Neural crest cell (in vitro differentiated cells): Measurements from ENCODE around the gene NXPE1. TPM values are rescaled to one million over a fixed set of nuclear protein-coding genes. Genes with fewer than 3 reads are reported as not detected.

Experiments
- DNase-seq: peaks from one replicate; pipeline ENCODE4 v3.0.0; 2021; ENCODE audit warnings: low read depth, mixed read lengths, low spot score
- H3K27ac Mint-ChIP-seq: one replicate; pipeline ENCODE4 v1.8.0; 2021; ENCODE audit warnings: mild to moderate bottlenecking, mixed read lengths; ENCODE audit not compliant: unreplicated experiment
- H3K27me3 Mint-ChIP-seq: 2 replicates; pipeline ENCODE4 v1.8.0; 2021; ENCODE audit warnings: low read depth, mild to moderate bottlenecking, mixed read lengths
- H3K36me3 Mint-ChIP-seq: 2 replicates; pipeline ENCODE4 v1.8.0; 2021; ENCODE audit warnings: low read depth, mild to moderate bottlenecking, mixed read lengths
- H3K4me1 Mint-ChIP-seq: 2 replicates; pipeline ENCODE4 v1.8.0; 2021; ENCODE audit warnings: mixed read lengths
- H3K4me3 Mint-ChIP-seq: one replicate; pipeline ENCODE4 v1.8.0; 2021; ENCODE audit warnings: mild to moderate bottlenecking, mixed read lengths
- H3K9me3 Mint-ChIP-seq: 2 replicates; pipeline ENCODE4 v1.8.0; 2021; ENCODE audit warnings: mixed read lengths
- CTCF ChIP-seq: fragments of 200-600 bp; sonication (generic); conservative IDR thresholded peaks from 2 replicates; pipeline ENCODE4 v1.5.0; 2021; ENCODE audit warnings: antibody characterized with exemption, mild to moderate bottlenecking
- total RNA-seq: library from RNA; stranded (reverse); gene quantifications from 2 replicates; pipeline ENCODE4 v1.2.1, GENCODE V29; 2021

The NXPE1 gene
- total RNA-seq, 1 donor from 2014 or later, result not detected

GRCh38 chr11:114556135-114556534 is 3.5 kb downstream of the NXPE1 start:
- Mint-ChIP-seq H3K27ac (no peak overlapping the region), H3K36me3 (no peaks in the 10 kb centered on the region), H3K9me3 (no peaks in the 10 kb centered on the region), H3K4me3 (no peak overlapping the region), H3K4me1 (no peaks in the 10 kb centered on the region), H3K27me3 (no peaks in the 10 kb centered on the region)
- TF ChIP-seq CTCF, result no peak
- DNase-seq, result no peak

GRCh38 chr11:114553642-114554041 is 6.0 kb downstream of the NXPE1 start:
- Mint-ChIP-seq H3K9me3 (no peaks in the 10 kb centered on the region), H3K4me3 (no peak overlapping the region), H3K36me3 (no peaks in the 10 kb centered on the region), H3K27ac (no peak overlapping the region), H3K27me3 (no peaks in the 10 kb centered on the region), H3K4me1 (no peaks in the 10 kb centered on the region)
- no peak for DNase-seq
- no peak for TF ChIP-seq CTCF

GRCh38 chr11:114551060-114551459 is 8.6 kb downstream of the NXPE1 start:
- TF ChIP-seq CTCF, result no peak
- Mint-ChIP-seq H3K27ac (no peak overlapping the region), H3K4me1 (no peaks in the 10 kb centered on the region), H3K27me3 (no peaks in the 10 kb centered on the region), H3K9me3 (no peaks in the 10 kb centered on the region), H3K4me3 (no peak overlapping the region), H3K36me3 (no peaks in the 10 kb centered on the region)
- no peak for DNase-seq

- TF ChIP-seq CTCF, result no peak
- H3K4me3 Mint-ChIP-seq, result no peak overlapping the region
- H3K27ac Mint-ChIP-seq, result no peak overlapping the region
Observed at GRCh38 chr11:114525682-114526081, 34.0 kb downstream of the NXPE1 start.

GRCh38 chr11:114524122-114524521 is 35.6 kb downstream of the NXPE1 start:
- H3K9me3 Mint-ChIP-seq, result peaks cover 2% of the 10 kb centered on the region
- no peaks in the 10 kb centered on the region for H3K36me3 Mint-ChIP-seq
- TF ChIP-seq CTCF, result no peak
- peaks cover 3% of the 10 kb centered on the region for H3K27me3 Mint-ChIP-seq
- H3K4me1 Mint-ChIP-seq, result no peaks in the 10 kb centered on the region
- no peak overlapping the region for H3K27ac Mint-ChIP-seq
- no peak overlapping the region for H3K4me3 Mint-ChIP-seq
- DNase-seq, result no peak

More at GRCh38 chr11:114525682-114526081, 34.0 kb downstream of the NXPE1 start:
- Mint-ChIP-seq H3K4me1 (no peaks in the 10 kb centered on the region), H3K27me3 (peaks cover 3% of the 10 kb centered on the region), H3K36me3 (no peaks in the 10 kb centered on the region), H3K9me3 (peaks cover 6% of the 10 kb centered on the region)
- DNase-seq, result no peak

GRCh38 chr11:114522818-114523217 is 36.9 kb downstream of the NXPE1 start:
- H3K36me3 Mint-ChIP-seq, result no peaks in the 10 kb centered on the region
- no peak for TF ChIP-seq CTCF
- H3K9me3 Mint-ChIP-seq, result peaks cover 2% of the 10 kb centered on the region
- no peak overlapping the region for H3K4me3 Mint-ChIP-seq
- DNase-seq, result no peak
- H3K4me1 Mint-ChIP-seq, result no peaks in the 10 kb centered on the region
- H3K27me3 Mint-ChIP-seq, result peaks cover 3% of the 10 kb centered on the region
- H3K27ac Mint-ChIP-seq, result no peak overlapping the region
